Ammon's horn (tissue), 1 donor: ENCODE data around the gene ARHGEF1.

Experiments used
- DNase-seq: peaks from one replicate; pipeline ENCODE4 v3.0.0-alpha.2; 2016; ENCODE audit warnings: low spot score

ARHGEF1 gene

GRCh38 chr19:41956621-41957020 lies 73.6 kb downstream of the ARHGEF1 start:
- no peak for DNase-seq
